Measurements from ENCODE around the gene GPAM. TPM values are rescaled to one million over a fixed set of nuclear protein-coding genes. Genes with fewer than 3 reads are reported as not detected.
A peak's percentile ranks its signal among the peaks of the same experiment; 100 is the strongest.

The GPAM gene
- total RNA-seq, 8 experiments from 2014 or later, result 10.4 to 103 (median 14.1) TPM

DNA sequence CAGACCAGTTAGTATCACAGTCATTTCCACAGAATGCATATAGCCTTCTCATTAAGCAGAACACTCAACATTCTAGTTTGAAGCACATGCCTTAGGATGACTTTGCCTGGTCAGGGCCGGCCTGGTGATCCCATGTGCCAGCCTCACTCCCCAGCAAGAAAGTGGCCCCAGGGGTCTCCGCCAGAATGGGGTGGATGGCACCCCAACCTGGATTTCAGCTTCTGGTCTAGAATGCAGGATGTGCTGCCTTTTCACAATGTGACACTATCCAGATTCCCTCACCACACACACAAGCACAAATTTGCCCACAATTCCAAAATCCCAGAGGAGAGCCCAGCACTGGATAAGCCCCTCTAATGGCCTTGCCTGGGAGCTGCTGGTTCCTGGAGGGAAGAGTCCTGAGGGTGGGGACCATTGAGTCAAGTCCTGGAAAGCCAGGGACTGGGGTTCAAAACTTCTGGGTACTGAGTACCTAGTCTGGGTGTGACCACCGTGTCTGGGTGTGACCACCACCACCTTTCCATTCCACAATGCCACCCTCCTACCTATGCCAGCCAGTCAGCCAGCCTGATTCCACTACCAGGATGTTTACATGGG lies 41.5 kb upstream of the GPAM start:
- H3K27ac ChIP-seq, result no peak overlapping the region
- in situ Hi-C loops (cut with MboI; ENCODE audit: low pct_unique_long_range_greater_than_20kb in 2 of 9, low sequenced_read_pairs in 9 of 9, unreplicated experiment in 9 of 9), result no loop called here
- H3K4me1 ChIP-seq (replicated peaks in 1 of 2), result no peaks in the 10 kb centered on the region
- ATAC-seq (replicated peaks in 6 of 8), result no peak
- H3K4me3 ChIP-seq, result no peak overlapping the region
- WGBS, 10 experiments, result 80 to 100% (median 86%) methylated on average over 1 to 2 of the region's 3 CpGs; no CpG with 5 or more reads in 5 of the 10 experiments

DNA sequence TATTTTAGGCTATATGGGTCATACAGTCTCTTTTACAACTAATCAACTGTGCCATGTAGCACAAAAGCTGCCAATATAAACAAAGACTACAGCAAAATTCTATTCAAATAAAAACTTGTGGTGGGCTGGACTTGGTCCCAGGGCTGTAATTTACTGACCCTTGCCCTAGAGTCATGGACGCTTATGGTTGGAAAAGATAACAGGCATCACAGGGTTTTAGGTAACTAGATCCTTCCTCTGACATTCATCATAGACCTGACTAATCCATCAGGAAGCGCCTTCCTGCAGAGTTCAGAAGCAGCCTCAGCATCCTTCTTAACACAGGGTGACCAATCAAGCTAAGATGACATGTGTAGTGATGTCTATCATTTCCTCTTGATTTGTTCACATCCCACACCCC lies 40.2 kb upstream of the GPAM start:
- no peak overlapping the region for H3K4me3 ChIP-seq
- H3K27ac ChIP-seq, result no peak overlapping the region
- in situ Hi-C loops (cut with MboI; ENCODE audit: low pct_unique_long_range_greater_than_20kb in 2 of 9, low sequenced_read_pairs in 9 of 9, unreplicated experiment in 9 of 9), result no loop called here
- WGBS, 10 experiments, result 50 to 100% (median 69%) methylated on average over 1 to 2 of the region's 2 CpGs; no CpG with 5 or more reads in 5 of the 10 experiments
- ATAC-seq (replicated peaks in 6 of 8), result no peak
- H3K4me1 ChIP-seq (replicated peaks in 1 of 2), result no peaks in the 10 kb centered on the region

DNA sequence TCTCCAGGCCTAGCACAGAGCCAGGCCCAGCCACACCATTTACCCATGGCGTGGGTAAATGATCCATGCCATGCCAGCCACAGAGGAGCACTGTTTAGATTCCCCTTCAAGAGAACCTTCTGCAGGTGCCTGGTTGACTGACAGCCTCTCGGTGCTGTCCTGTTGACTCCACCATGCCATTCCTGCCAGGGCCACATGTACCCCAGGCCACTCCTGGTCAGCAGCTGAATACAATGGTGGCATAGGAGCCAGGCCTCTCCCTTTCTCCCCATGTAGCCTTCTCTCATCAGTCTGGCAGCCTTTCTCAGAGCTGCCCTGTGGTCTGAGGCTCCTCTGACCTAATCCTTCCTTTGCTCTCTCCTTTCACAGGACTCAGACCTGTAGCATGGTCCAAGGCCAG lies 39.2 kb upstream of the GPAM start:
- no peaks in the 10 kb centered on the region for H3K4me1 ChIP-seq (replicated peaks in 1 of 2)

DNA sequence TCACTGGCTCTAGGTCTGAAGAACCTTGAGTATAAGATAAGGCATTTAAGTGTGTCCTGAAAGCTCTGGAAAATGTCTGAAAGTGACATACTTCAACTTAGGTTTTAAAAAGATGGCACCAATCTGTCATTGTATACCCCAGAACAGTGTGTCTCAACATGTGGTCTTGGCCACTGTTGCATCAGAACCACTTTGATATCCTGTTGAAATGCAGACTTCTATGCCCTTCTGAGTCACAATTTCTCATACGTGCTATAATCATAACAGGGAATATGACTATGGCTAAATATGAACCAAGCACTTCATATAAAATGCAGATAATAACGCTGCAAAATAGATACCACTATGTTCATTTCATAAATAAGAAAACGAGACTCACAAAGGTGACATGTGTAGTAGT lies 38.0 kb upstream of the GPAM start:
- ATAC-seq (replicated peaks in 6 of 8), result no peak
- H3K4me3 ChIP-seq, result no peak overlapping the region
- no peaks in the 10 kb centered on the region for H3K4me1 ChIP-seq (replicated peaks in 1 of 2)
- H3K27ac ChIP-seq, result no peak overlapping the region
- 35 to 100% (median 85%) methylated on average over 1 to 3 of the region's 3 CpGs for WGBS, 10 experiments
- in situ Hi-C loops (cut with MboI; ENCODE audit: low pct_unique_long_range_greater_than_20kb in 2 of 9, low sequenced_read_pairs in 9 of 9, unreplicated experiment in 9 of 9), result no loop called here

More for the DNA sequence above, 39.2 kb upstream of the GPAM start:
- H3K27ac ChIP-seq, result no peak overlapping the region
- no peak for ATAC-seq (replicated peaks in 6 of 8)
- no peak overlapping the region for H3K4me3 ChIP-seq
- WGBS, 10 experiments, result 60 to 100% (median 100%) methylated on average over 1 of the region's 2 CpGs; no CpG with 5 or more reads in 5 of the 10 experiments
- in situ Hi-C loops (cut with MboI; ENCODE audit: low pct_unique_long_range_greater_than_20kb in 2 of 9, low sequenced_read_pairs in 9 of 9, unreplicated experiment in 9 of 9), result no loop called here

DNA sequence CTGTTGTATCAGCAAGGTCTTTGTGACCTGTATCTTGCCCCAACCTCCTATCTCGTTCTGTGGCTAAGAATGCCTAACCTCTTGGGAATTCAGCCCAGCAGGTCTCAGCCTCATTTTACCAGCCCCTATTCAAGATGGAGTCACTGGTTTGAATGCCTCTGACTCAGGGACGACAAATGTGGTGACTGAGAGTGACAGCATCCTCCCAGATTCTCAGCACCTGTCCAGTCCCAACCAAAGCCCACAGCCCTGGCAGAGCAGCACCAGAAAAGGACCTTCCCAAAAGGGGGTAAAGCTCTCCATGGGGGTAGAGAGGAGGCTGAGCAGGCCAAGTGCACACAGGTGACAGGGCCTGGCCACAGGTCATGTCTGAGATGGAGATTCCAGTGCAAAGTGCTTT lies 35.4 kb upstream of the GPAM start:
- Histone ChIP-seq H3K4me1 (replicated peaks in 1 of 2) (no peaks in the 10 kb centered on the region), H3K4me3 (no peak overlapping the region), H3K27ac (no peak overlapping the region)
- 50 to 100% (median 83%) methylated on average over 1 to 2 of the region's 2 CpGs; no CpG with 5 or more reads in 6 of the 10 experiments for WGBS, 10 experiments
- no peak for ATAC-seq (replicated peaks in 6 of 8)
- in situ Hi-C loops (cut with MboI; ENCODE audit: low pct_unique_long_range_greater_than_20kb in 2 of 9, low sequenced_read_pairs in 9 of 9, unreplicated experiment in 9 of 9), result no loop called here

DNA sequence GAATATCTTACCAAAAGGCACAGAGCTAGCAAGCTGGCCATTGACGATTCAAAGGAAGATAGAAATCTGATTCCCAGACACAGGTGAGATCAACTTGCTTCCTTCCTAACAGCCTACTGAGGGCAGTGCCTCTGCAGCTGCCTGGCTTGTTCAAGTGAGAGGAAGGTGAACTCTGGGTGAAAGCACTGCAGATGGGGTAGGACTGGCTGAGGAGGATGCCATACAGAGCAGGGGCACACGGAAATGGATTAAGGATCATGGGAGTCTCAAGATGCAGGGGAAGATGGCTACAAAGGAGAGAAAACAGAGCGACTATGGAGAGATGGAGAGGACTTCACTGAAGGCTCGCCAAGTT lies 34.4 kb upstream of the GPAM start:
- no peaks in the 10 kb centered on the region for H3K4me1 ChIP-seq (replicated peaks in 1 of 2)
- no peak for ATAC-seq (replicated peaks in 6 of 8)
- no peak overlapping the region for H3K4me3 ChIP-seq
- no peak overlapping the region for H3K27ac ChIP-seq
- WGBS, 10 experiments, result 38 to 100% (median 60%) methylated on average over 1 to 4 of the region's 4 CpGs; no CpG with 5 or more reads in 1 of the 10 experiments
- in situ Hi-C loops (cut with MboI; ENCODE audit: low pct_unique_long_range_greater_than_20kb in 2 of 9, low sequenced_read_pairs in 9 of 9, unreplicated experiment in 9 of 9), result no loop called here

DNA sequence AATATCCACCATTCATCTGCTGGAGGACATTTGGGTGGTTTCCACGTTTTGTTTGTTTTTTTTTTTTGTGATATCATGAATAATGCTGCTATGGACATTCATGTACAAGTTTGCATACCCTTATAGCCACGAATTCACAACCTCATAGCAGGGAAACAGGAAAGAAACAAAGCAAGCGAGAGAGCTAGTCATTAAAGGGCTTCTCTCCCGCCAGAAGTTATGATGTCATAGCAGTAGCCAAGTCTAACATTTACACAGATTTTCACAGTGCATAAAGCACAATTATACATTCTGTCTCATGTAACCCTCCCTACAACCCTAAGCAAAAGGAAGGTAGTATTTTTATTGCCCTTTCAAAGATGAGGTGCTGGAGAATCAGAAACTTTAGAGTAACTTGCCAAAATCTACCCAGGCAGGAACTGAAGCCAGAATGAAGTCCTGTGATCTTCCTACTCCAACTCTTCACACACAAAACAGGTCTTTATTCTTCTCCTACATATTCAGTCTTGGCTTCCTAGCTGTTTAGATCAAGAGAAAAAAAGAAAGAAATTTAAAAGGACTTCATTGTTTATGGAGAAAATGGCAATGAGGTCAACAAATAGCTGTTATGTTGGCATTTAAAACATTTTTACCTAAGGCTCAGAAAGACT lies 33.9 kb upstream of the GPAM start:
- in situ Hi-C loops (cut with MboI; ENCODE audit: low pct_unique_long_range_greater_than_20kb in 2 of 9, low sequenced_read_pairs in 9 of 9, unreplicated experiment in 9 of 9), result no loop called here
- no peak overlapping the region for H3K4me3 ChIP-seq
- peak in 2 of 8 experiments; percentile 22 to 86 for ATAC-seq (replicated peaks in 6 of 8)
- no peaks in the 10 kb centered on the region for H3K4me1 ChIP-seq (replicated peaks in 1 of 2)
- 11 to 100% (median 47%) methylated on average over 1 to 4 of the region's 4 CpGs for WGBS, 10 experiments
- no peak overlapping the region for H3K27ac ChIP-seq

DNA sequence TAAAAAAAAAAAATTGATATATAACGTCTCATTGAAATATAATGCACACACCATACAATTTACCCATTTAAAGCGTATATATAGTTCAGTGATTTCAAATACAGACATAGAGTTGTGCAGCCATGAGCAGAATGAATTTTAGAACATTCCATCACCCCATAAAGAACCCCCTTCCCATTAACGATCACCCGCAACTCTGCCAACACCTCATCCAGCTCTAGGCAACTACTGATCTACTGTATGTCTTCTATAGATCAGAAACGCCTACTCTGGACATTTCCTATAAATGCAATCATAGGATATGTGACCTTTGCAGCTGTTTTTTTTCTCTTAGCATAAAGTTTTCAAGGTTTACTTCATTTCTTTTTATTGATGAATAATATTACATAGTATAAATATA lies 33.4 kb upstream of the GPAM start:
- no peaks in the 10 kb centered on the region for H3K4me1 ChIP-seq (replicated peaks in 1 of 2)
- no peak overlapping the region for H3K27ac ChIP-seq
- 60 to 100% (median 90%) methylated on average over 1 to 5 of the region's 5 CpGs; no CpG with 5 or more reads in 1 of the 10 experiments for WGBS, 10 experiments
- ATAC-seq (replicated peaks in 6 of 8), result peak in 1 of 8 experiments; percentile 46
- no peak overlapping the region for H3K4me3 ChIP-seq
- in situ Hi-C loops (cut with MboI; ENCODE audit: low pct_unique_long_range_greater_than_20kb in 2 of 9, low sequenced_read_pairs in 9 of 9, unreplicated experiment in 9 of 9), result no loop called here

DNA sequence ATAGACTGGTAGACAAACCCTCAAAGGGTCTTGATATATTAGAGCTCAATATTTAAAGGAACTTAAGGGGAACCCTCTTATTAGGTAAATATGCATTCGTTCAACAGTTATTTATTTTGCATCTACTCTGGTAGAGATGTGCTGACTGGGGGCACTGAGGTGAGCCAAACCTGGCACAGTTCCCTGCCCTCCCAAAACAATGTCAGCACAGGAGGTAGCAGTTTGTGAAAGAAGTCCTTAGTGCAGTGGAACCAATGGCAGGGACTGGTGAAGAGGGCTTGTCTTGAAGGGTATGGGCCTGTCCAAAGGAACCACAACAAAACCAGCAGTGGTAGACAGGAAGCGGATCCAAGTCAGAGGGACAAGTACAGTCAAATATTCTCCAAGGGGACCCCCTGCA lies 32.6 kb upstream of the GPAM start:
- no peak overlapping the region for H3K4me3 ChIP-seq
- H3K4me1 ChIP-seq (replicated peaks in 1 of 2), result no peaks in the 10 kb centered on the region
- 79 to 100% (median 82%) methylated on average over 1 to 2 of the region's 2 CpGs; no CpG with 5 or more reads in 6 of the 10 experiments for WGBS, 10 experiments
- ATAC-seq (replicated peaks in 6 of 8), result no peak
- in situ Hi-C loops (cut with MboI; ENCODE audit: low pct_unique_long_range_greater_than_20kb in 2 of 9, low sequenced_read_pairs in 9 of 9, unreplicated experiment in 9 of 9), result no loop called here
- no peak overlapping the region for H3K27ac ChIP-seq

DNA sequence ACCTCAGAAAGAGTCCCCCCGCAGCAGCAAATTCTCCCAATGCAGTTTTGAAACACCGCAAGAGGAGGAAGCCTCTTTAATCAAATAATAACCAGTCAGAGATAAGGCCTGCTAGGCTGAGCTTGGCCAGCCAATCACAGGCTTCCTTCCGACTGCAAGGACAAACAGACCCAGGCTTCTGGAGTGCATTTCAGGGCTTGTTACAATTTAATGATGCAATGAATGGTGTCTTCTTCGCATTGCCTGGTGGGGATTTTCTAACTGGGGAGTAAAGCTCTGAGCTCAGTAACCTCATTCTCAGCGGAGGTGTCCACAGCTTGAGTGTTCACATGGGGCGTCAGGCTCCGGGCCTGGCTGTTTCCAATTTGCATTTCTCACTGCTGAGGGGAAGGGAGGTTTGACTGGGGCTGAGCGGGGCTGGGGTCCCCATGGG lies 31.8 kb upstream of the GPAM start:
- Histone ChIP-seq H3K27ac (no peak overlapping the region), H3K4me1 (replicated peaks in 1 of 2) (peaks cover 0 to 5% of the 10 kb centered on the region in 2 donors), H3K4me3 (no peak overlapping the region)
- in situ Hi-C loops (cut with MboI; ENCODE audit: low pct_unique_long_range_greater_than_20kb in 2 of 9, low sequenced_read_pairs in 9 of 9, unreplicated experiment in 9 of 9), result no loop called here
- ATAC-seq (replicated peaks in 6 of 8), result no peak
- WGBS, 10 experiments, result 68 to 93% (median 84%) methylated on average over 3 to 5 of the region's 8 CpGs; no CpG with 5 or more reads in 6 of the 10 experiments

DNA sequence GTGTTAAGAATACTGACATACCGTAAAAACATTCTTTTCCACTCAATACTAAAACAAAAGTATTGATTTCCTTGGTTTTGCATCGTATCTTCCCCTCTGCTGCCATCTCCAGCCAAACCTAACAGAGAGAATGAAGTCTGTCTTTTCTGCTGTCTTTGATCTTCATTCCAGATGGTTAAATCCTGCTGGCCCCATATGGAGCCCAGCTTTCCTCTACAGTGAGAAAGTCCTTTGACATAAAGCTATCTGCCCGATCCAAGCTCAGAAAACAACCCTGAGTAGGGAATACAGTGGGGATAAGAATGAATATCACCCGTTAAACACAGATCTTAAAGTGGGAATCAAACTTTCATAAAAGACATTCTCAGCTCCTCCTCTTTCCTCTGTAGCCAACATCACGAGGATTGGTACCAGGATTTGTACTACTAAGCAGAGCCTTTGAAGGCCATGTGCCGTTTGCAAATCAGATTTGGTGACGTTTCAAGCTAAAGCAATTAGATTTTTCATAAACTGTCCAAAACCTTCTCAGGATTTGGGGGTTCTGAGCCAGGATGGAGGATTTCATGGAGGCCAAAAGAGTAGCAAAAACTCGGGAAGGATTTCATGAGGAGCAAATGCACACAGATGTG lies 30.8 kb upstream of the GPAM start:
- WGBS, 10 experiments, result 43 to 80% (median 65%) methylated on average over 3 to 7 of the region's 8 CpGs
- Histone ChIP-seq H3K4me1 (replicated peaks in 1 of 2) (peaks cover 6 to 11% of the 10 kb centered on the region in 2 donors), H3K4me3 (no peak overlapping the region), H3K27ac (no peak overlapping the region)
- ATAC-seq (replicated peaks in 6 of 8), result peak in 1 of 8 experiments; percentile 20
- in situ Hi-C loops (cut with MboI; ENCODE audit: low pct_unique_long_range_greater_than_20kb in 2 of 9, low sequenced_read_pairs in 9 of 9, unreplicated experiment in 9 of 9), result no loop called here

DNA sequence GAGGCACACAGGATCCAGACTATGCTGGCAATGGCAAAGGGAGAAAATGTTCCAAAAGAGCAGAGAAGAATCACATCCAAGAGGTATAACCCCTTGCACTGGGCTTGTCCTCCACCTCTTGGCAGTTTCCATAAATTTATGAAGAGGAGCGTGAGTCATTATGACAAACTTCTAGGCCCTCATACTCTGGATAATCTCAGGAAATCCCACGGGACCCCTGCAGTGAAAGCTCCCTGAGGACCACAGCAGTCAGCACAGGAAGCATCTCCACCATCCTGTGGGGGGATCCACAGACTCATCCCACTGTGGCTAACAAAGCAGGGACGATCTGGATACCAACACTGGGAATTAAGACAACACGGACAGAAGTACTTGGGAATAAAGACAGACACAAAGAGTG lies 30.3 kb upstream of the GPAM start:
- 17 to 95% (median 61%) methylated on average over 1 to 4 of the region's 4 CpGs; no CpG with 5 or more reads in 2 of the 10 experiments for WGBS, 10 experiments
- peak in 2 of 8 experiments; percentile 23 to 48 for ATAC-seq (replicated peaks in 6 of 8)
- in situ Hi-C loops (cut with MboI; ENCODE audit: low pct_unique_long_range_greater_than_20kb in 2 of 9, low sequenced_read_pairs in 9 of 9, unreplicated experiment in 9 of 9), result no loop called here
- no peak overlapping the region for H3K27ac ChIP-seq
- no peak overlapping the region for H3K4me3 ChIP-seq
- peaks cover 12 to 13% of the 10 kb centered on the region in 2 donors for H3K4me1 ChIP-seq (replicated peaks in 1 of 2)

DNA sequence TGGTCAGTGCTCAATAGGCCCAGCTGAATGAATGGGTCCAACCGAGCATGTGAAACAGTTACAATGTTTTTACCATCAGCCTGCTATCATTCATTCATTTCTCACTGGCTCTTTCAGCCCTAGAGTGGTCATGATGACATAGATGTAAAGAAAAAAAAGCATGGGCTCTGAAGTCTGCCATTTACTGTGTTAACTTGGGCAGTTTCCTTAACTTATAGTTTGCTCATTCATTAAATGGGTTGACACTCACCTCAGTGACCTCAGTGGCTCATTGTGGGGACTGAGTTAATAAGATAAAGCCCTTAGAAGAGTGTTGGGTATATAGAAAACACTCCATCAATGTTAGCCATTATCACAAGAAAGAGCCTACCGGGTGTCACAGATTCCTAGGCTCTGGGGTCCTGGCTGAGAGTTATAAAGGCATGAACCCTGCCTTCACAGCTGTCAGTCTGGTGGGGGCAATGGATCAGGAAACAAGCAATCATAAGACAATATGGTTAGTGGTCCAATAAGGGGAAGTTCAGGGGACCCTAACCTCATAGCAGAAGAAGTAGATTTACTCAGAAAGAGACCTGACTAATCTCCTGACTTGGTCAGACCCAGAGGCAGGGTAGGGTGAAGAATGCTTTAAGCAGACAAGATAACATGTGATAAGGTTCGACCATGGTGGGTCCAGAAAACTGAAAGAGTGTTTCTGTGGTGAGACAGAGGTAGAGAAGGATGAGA lies 29.7 kb upstream of the GPAM start:
- 0 to 100% (median 29%) methylated on average over 1 to 3 of the region's 3 CpGs; no CpG with 5 or more reads in 1 of the 10 experiments for WGBS, 10 experiments
- ATAC-seq (replicated peaks in 6 of 8), result no peak
- Histone ChIP-seq H3K4me3 (no peak overlapping the region), H3K4me1 (replicated peaks in 1 of 2) (peaks cover 13 to 14% of the 10 kb centered on the region in 2 donors), H3K27ac (no peak overlapping the region)
- in situ Hi-C loops (cut with MboI; ENCODE audit: low pct_unique_long_range_greater_than_20kb in 2 of 9, low sequenced_read_pairs in 9 of 9, unreplicated experiment in 9 of 9), result no loop called here
